Cardiac muscle cell (in vitro differentiated cells and primary cell): ENCODE measurements around the gene CTSF. TPM values are rescaled to one million over a fixed set of nuclear protein-coding genes. Genes with fewer than 3 reads are reported as not detected.

Experiments
- DNase-seq, 2 donors: peaks; one replicate each; pipeline versions ENCODE4 v3.0.0 to v3.0.0-alpha.2; 2010 to 2017; ENCODE audit warnings: low read depth in 1 of 2, low spot score in 1 of 2
- H3K27ac ChIP-seq: fragments of 200-600 bp; sonication (generic); 2 replicates; pipeline ENCODE4 v1.5.1; 2016
- H3K27me3 ChIP-seq: fragments of 200-600 bp; sonication (generic); 2 replicates; pipeline ENCODE4 v1.6.0; 2016; ENCODE audit warnings: control low read depth
- H3K36me3 ChIP-seq: fragments of 200-600 bp; sonication (generic); 2 replicates; pipeline ENCODE4 v1.5.1; 2016; ENCODE audit warnings: control low read depth
- H3K4me1 ChIP-seq: fragments of 200-600 bp; sonication (generic); 2 replicates; pipeline ENCODE4 v1.8.1; 2017; ENCODE audit warnings: low read depth, mild to moderate bottlenecking, mixed run types
- H3K4me3 ChIP-seq: fragments of 200-600 bp; sonication (generic); 2 replicates; pipeline ENCODE4 v1.5.1; 2016; ENCODE audit warnings: mild to moderate bottlenecking
- H3K9me3 ChIP-seq: fragments of 200-600 bp; sonication (generic); 2 replicates; pipeline ENCODE4 v1.5.1; 2017; ENCODE audit warnings: low read depth, mild to moderate bottlenecking, control low read depth
- polyA plus RNA-seq: library from polyadenylated mRNA; unstranded; fragments of >200 nt; fragmentation: Nextera tagmentation; extraction: Ambion mirVana; gene quantifications from 2 replicates; pipeline ENCODE4 v1.2.1, GENCODE V29; 2016
- total RNA-seq: library from RNA; depleted of rRNA; stranded (reverse); fragments of >200 nt; gene quantifications from 2 replicates; pipeline ENCODE4 v1.2.3, GENCODE V29; 2016
- TF ChIP-seq, protein P1 (sequence below): IDR thresholded peaks from 2 replicates; pipeline ENCODE4 v1.5.1; 2012; ENCODE audit warnings: low read depth, mild to moderate bottlenecking, low read length

The CTSF gene
- total and polyA plus RNA-seq, 2 experiments from 2014 or later, result 15.2 to 51.0 TPM

DNA sequence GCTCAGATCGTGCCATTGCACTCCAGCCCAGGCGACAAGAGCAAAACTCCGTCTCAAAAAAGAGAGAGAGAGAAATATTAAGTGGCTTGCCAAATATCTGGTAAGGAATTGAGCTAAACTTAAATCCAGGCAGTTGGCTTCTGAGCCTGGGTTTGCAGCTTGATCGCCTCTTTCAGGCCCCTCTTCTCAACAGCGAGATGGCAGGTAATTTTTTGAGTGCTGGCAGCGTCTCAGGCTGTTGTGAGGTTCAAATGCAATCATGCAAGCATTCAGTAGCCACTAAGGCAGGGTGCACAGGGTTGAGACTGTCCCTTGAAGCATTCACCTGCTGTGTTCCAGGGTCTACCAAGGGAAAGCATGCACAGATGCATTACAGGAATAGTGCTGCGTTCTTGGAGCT is 670 bp upstream of the CTSF start:
- Histone ChIP-seq H3K4me1 (peaks cover 7% of the 10 kb centered on the region), H3K36me3 (no peaks in the 10 kb centered on the region), H3K27me3 (no peaks in the 10 kb centered on the region), H3K27ac (no peak overlapping the region), H3K4me3 (no peak overlapping the region), H3K9me3 (no peaks in the 10 kb centered on the region)
- TF ChIP-seq, protein P1, sequence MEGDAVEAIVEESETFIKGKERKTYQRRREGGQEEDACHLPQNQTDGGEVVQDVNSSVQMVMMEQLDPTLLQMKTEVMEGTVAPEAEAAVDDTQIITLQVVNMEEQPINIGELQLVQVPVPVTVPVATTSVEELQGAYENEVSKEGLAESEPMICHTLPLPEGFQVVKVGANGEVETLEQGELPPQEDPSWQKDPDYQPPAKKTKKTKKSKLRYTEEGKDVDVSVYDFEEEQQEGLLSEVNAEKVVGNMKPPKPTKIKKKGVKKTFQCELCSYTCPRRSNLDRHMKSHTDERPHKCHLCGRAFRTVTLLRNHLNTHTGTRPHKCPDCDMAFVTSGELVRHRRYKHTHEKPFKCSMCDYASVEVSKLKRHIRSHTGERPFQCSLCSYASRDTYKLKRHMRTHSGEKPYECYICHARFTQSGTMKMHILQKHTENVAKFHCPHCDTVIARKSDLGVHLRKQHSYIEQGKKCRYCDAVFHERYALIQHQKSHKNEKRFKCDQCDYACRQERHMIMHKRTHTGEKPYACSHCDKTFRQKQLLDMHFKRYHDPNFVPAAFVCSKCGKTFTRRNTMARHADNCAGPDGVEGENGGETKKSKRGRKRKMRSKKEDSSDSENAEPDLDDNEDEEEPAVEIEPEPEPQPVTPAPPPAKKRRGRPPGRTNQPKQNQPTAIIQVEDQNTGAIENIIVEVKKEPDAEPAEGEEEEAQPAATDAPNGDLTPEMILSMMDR, result no peak
- DNase-seq, result no peak

DNA sequence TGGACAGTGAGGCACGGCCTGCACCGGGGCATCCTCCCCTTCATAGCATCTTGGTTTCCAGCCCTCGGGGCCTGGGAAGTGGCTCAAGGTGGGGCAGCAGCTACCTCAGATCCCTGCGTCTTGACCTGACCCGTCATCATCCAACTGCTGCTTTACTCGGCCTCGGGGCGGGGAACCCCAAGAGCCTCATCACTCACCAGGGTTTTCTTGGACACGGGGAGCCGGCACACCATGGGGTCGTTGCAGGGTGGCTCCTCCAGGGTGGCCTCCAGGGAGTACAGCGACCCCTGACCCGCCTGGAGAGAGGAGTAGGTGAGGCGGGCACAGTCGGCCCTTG is 651 bp downstream of the CTSF start:
- TF ChIP-seq, protein P1, result no peak
- Histone ChIP-seq H3K27ac (no peak overlapping the region), H3K4me3 (no peak overlapping the region), H3K27me3 (no peaks in the 10 kb centered on the region), H3K36me3 (no peaks in the 10 kb centered on the region), H3K4me1 (peaks cover 7% of the 10 kb centered on the region), H3K9me3 (no peaks in the 10 kb centered on the region)
- no peak for DNase-seq

DNA sequence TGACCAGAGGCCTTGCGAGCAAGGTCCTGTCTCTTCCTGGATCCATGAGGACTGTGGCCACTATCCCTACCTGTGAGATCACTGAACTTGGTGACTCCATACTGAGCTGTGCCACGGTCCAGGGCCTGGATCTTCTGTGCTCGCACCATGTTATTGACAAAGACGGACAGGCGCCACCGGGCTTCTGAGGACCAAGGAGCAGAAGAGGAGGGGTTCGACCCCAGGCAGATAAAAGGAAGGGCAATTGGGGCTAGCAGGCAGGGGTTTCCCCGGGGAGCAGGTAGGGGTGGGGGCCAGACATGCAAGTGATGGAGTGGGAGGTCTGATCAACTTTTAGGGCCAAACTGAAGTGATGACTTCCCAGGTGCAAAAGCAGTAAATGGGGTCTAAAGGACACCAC is 2.2 kb downstream of the CTSF start:
- Histone ChIP-seq H3K36me3 (peaks cover under 1% of the 10 kb centered on the region), H3K9me3 (no peaks in the 10 kb centered on the region), H3K27me3 (no peaks in the 10 kb centered on the region), H3K4me1 (peaks cover 7% of the 10 kb centered on the region), H3K27ac (no peak overlapping the region), H3K4me3 (no peak overlapping the region)
- TF ChIP-seq, protein P1, result no peak
- DNase-seq, result no peak

DNA sequence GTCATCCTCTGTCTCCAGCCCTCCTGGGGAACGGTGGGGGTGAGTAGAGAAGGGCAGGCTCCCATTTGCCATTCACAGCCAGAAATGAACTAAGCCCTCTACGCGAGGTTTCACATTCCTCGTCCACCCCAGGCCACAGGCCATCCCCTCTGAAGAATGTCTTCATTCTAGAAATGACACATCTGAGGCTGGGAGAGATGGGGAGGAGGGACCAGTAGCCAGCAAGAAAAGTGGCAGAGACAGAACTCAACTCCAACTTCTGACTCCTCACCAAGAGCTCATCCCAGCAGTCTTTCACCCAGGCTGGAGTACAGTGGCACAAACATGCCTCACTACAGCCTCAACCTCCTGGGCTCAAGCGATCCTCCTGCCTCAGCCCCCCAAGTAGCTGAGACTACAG is 3.4 kb downstream of the CTSF start:
- Histone ChIP-seq H3K9me3 (no peaks in the 10 kb centered on the region), H3K27ac (peak overlapping the region; percentile 28), H3K27me3 (no peaks in the 10 kb centered on the region), H3K4me1 (no peaks in the 10 kb centered on the region), H3K36me3 (peaks cover 12% of the 10 kb centered on the region), H3K4me3 (no peak overlapping the region)
- TF ChIP-seq, protein P1, result no peak
- no peak for DNase-seq

DNA sequence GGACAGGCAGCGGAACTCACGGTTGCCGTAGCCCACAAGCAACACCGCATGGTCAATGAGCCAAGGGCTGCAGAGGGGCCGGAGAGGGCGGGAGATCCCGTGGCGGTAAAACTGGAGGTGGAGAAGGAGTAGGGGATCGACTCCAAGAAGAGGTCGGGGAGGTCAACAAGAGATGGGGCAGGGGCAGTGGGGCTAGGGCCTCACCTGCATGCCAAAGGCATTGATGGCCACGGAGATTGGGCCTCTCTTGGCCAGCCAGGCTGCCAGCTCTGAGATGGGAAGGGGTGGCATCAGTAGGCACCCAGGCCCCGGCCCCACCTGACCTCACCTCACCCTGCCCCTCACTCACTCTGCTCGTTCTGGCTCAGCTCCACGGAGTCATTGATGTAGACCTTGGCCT is 3.9 kb downstream of the CTSF start:
- no peak for DNase-seq

More for the DNA sequence above, 3.9 kb downstream of the CTSF start:
- H3K27ac ChIP-seq, result peak overlapping the region; percentile 28
- no peak overlapping the region for H3K4me3 ChIP-seq
- H3K27me3 ChIP-seq, result no peaks in the 10 kb centered on the region
- H3K9me3 ChIP-seq, result no peaks in the 10 kb centered on the region
- peaks cover 16% of the 10 kb centered on the region for H3K36me3 ChIP-seq
- TF ChIP-seq, protein P1, result no peak
- no peaks in the 10 kb centered on the region for H3K4me1 ChIP-seq
